Endothelial cell of hepatic sinusoid (primary cell): ENCODE results near the gene TAF12.
"Not testable (repeated sequence)": the region's sequence is repeated elsewhere in the genome, so short reads cannot be mapped to it uniquely, and the experiment has no call there.

Experiments
- in situ Hi-C: cut with HindIII; loops from 2 replicates; pipeline ENCODE4 v1.10.0; 2017; ENCODE audit warnings: low sequenced_read_pairs

Gene TAF12

DNA sequence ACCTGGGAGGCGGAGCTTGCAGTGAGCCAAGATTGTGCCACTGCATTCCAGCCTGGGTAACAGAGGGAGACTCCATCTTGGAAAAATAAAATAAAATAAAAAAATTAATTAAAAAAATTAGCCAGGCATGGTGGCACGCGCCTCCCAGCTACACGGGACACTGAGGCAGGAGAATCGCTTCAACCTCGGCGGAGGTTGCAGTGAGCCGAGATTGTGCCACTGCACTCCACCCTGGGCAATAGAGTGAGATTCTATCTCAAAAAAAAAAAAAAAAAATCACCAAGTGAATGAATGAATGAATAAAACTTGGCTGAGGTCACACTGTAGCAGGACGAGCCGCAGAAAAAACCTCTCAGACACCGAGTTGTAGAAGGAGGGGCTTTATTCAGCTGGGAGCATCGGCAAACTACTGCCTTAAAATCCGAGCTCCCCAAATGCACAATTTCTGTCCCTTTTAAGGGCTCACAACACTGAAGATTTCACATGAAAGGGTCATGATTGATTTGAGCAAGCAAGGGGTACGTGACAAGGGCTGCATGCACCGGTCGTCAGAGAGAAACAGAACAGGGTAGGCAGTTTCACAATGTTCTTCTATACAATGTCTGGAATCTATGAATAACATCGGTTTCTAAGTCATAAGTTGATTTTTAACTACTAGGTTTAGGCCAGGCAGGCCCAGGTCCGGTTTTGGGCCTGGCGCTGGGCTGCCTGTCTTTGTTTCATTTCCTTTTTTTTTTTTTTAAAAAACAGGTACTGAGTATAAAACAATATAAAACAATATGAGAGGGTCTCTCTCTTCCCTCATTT lies 56.1 kb downstream of the TAF12 start:
- in situ Hi-C loops = not testable (repeated sequence)

GRCh38 chr1:28582248-28582615 lies 60.6 kb downstream of the TAF12 start:
- in situ Hi-C loops = no loop called here

- in situ Hi-C loops = no loop called here
Observed at GRCh38 chr1:28581531-28582247, 61.2 kb downstream of the TAF12 start.

DNA sequence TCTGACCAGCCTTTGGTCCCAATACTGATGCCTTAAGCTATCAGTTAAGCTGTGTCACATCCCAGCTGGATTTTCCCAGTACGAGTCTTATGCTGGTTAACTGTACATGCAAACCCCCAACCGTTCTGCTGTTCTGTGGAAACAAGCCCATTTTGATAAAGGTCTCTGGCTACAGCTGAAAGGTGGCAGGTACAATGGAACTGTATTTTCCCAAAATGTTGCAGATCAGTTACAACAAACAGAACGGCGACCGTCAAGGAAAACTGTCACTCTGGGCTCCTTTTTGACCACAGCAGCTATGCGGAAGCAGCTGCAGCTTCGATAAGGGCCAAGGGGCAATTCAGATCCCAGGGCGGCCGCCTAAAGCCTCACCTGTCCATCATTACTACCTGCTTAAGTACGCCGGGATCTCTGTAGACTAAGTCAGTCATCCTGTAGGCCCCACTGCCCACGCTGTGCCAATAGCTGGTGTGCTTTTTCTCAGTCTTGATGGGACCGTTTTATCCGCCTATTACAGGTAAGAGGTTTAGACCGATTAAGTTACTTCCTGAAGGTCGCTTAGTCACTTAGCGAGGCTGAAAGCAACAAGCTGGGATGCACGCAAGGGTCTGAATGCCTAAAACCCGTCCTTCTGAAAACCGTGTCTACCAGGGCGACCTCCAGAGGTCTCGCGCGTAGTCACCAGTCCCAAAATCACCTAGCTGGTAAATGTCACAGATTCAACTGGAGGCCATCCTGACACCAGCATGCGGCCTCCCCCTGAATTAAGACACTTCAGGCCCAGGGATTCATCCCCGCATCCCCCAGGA lies 61.9 kb downstream of the TAF12 start:
- in situ Hi-C loops = no loop called here

DNA sequence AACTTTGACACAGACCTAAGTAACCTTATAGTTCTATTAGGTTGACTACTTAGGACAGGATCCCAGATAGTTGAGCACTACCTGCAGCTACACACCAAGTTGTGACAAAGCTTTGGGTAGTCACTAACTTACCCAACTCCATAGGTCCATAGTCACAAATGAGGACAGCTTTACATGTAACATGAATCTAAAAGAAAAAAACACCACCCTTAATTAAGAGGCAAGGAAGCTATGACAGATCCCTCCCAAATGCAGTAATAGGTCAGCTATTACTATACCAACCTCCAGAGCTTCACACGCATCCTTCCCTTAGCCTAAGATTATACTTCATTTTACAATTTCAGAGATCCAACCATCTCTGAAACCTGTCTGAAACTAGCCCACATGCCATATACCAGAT lies 63.5 kb downstream of the TAF12 start:
- in situ Hi-C loops = no loop called here

DNA sequence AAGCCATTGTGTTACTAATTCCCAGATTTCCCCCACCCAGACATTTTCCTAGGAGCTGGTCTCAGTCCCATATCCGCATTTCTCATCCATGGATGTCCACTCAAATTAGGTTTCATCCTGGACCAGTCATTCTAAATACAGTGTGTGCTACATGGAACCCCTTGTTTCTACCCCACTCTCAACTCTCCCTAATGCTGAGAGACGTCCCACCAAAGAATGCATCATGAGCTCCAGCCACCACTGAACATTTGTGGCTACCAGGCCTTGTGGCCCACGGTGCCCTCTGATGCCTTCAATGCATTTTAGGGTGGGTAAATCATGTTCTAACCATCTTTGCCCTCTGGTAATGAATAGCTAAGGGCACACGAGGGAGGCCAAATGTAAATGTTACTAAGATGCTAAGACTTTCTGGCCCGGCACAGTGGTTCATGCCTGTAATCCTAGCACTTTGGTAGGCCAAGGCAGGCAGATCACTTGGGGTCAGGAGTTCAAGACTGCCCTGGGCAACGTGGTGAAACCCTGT lies 64.1 kb downstream of the TAF12 start:
- in situ Hi-C loops = no loop called here

GRCh38 chr1:28577738-28578536 lies 64.9 kb downstream of the TAF12 start:
- in situ Hi-C loops = no loop called here

GRCh38 chr1:28577052-28577678 lies 65.7 kb downstream of the TAF12 start:
- in situ Hi-C loops = no loop called here

GRCh38 chr1:28573564-28573963 lies 69.3 kb downstream of the TAF12 start:
- in situ Hi-C loops = no loop called here

GRCh38 chr1:28572891-28573290 lies 70.0 kb downstream of the TAF12 start:
- in situ Hi-C loops = not testable (repeated sequence)

DNA sequence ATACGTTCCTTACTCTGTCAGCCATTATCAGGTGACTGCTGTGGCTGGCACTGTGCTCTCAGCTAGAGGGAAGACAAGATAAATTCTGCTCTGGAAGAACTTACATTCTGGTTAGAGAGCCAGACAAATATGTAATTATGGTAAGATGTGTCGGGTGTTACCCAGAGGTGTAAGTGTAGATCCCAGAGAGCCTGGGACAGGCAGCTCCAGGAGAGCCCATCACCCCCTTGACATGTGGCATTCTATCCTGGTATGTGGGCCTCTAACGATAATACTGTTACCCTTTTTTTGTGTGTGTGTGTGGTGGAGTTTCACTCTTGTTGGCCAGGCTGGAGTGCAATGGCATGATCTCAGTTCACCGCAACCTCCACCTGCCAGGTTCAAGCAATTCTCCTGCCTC lies 71.0 kb downstream of the TAF12 start:
- in situ Hi-C loops = no loop called here

- in situ Hi-C loops = no loop called here
Observed at GRCh38 chr1:28566931-28567330, 75.9 kb downstream of the TAF12 start.

DNA sequence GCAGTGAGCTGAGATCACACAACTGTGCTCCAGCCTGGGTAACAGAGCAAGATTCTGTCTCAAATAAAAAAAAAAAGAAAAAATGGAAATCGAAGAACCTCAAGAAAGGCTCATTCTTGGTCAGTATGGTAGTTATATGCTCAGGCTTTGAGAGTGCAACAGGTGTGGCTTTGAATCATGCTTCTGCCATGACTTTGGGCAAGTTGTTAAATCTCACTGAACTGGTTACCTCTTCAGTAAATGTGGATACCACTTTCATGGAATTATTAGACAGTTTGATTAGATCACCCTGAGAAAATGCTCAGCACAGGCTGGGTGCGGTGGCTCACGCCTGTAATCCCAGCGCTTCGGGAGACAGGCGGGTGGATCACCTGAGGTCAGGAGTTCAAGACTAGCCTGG lies 77.1 kb downstream of the TAF12 start:
- in situ Hi-C loops = no loop called here

DNA sequence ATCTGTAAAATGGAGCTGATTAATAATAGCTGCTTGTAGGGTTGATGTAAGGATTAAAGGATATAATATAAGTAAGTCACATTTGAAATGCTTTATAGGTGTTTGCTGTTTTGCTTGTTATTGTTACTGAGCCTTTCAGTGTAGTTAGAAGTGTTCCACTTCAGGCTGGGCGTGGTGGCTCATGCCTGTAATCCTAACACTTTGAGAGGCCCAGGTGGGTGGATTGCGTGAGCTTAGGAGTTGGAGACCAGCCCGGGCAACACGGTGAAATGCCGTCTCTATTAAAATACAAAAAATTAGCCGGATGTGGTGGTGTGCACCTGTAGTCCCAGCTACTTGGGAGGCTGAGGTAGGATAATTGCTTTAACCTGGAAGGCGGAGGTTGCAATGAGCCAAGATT lies 77.8 kb downstream of the TAF12 start:
- in situ Hi-C loops = no loop called here

GRCh38 chr1:28564310-28564709 lies 78.6 kb downstream of the TAF12 start:
- in situ Hi-C loops = loop anchor here (5.0 kb wide), 1 partner anchor 38 kb away; no protein-coding TSS in a partner anchor

DNA sequence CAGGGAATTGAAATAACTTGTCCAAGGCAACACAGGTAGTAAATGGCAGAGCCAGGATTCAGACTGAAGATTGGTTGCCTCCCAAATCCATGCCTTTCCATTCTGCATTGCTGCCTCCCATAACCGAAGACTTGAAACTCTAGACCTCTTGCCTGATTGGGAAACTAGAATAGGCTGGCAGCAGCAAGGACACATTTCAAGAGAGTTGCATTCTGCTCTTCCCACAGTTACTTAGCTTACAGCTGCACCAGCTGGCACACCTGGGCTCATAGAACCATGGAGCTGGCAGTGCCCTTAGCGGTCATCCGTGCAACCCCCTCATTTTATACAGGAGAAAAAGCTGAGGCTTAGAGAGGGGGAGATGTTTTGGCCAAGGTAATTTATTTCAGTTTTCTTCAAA lies 82.0 kb downstream of the TAF12 start:
- in situ Hi-C loops = loop anchor here (5.0 kb wide), 1 partner anchor 41 kb away; no protein-coding TSS in a partner anchor
